Measurements from ENCODE around the gene C8B. TPM values are rescaled to one million over a fixed set of nuclear protein-coding genes. Genes with fewer than 3 reads are reported as not detected.

Gene C8B
- polyA plus RNA-seq, 1 donor from 2014 or later, result not detected

- Histone ChIP-seq H3K27me3 (ENCODE audit: insufficient read depth, low read depth, low read length) (no peaks in the 10 kb centered on the region), H3K79me2 (replicated peaks; ENCODE audit: insufficient read depth, low read length) (no peaks in the 10 kb centered on the region), H3K9me3 (ENCODE audit: low read length) (no peaks in the 10 kb centered on the region), H4K20me1 (ENCODE audit: insufficient read depth) (no peaks in the 10 kb centered on the region), H3K9ac (ENCODE audit: low read length) (no peak overlapping the region), H3K4me3 (ENCODE audit: low read length) (no peak overlapping the region), H3K4me2 (ENCODE audit: low read length) (no peak overlapping the region), H3K36me3 (ENCODE audit: insufficient read depth, low read length) (no peaks in the 10 kb centered on the region), H3K27ac (ENCODE audit: low read length) (no peak overlapping the region), H3F3A (ENCODE audit: insufficient read depth, low read length, poor library complexity, severe bottlenecking) (no peaks in the 10 kb centered on the region), H3K9me2 (ENCODE audit: insufficient read depth, low read length) (no peaks in the 10 kb centered on the region), H2AFZ (ENCODE audit: low read depth, low read length) (no peak overlapping the region)
- no peak for TF ChIP-seq REST (IDR thresholded peaks at IDR 0.05; ENCODE audit: borderline replicate concordance)
- TF ChIP-seq SMC3 (conservative IDR thresholded peaks at IDR 0.05; ENCODE audit: poor library complexity), result no peak
- no peak for TF ChIP-seq CTCF (IDR thresholded peaks at IDR 0.05; ENCODE audit: poor library complexity, severe bottlenecking)
Measured at GRCh38 chr1:56978819-56979218, 13.0 kb upstream of the C8B start.

DNA sequence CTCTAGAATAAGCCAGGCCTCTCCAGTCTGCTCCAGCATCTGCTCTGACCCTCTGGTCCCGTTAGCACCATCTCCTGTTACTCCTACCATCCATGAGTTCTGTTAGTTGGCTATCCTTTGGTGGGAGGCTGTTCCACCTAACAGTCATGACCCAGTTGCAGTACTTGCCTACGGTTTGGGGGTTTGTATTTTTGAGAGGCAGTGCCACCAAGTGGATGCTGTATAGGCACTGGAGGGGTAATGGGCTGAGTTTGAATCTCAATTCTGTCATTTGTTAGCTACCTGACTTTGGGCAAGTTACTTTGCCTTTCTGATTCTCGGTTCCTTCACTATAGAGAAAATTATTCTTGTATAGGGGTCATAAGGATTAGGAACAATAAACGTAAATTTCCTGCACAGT lies 12.1 kb upstream of the C8B start:
- Histone ChIP-seq H3K4me2 (ENCODE audit: low read length) (no peak overlapping the region), H3K36me3 (ENCODE audit: insufficient read depth, low read length) (no peaks in the 10 kb centered on the region), H3K9me3 (ENCODE audit: low read length) (no peaks in the 10 kb centered on the region), H3K9me2 (ENCODE audit: insufficient read depth, low read length) (no peaks in the 10 kb centered on the region), H3K27ac (ENCODE audit: low read length) (no peak overlapping the region), H3K27me3 (ENCODE audit: insufficient read depth, low read depth, low read length) (no peaks in the 10 kb centered on the region), H3K9ac (ENCODE audit: low read length) (no peak overlapping the region), H3K79me2 (replicated peaks; ENCODE audit: insufficient read depth, low read length) (no peaks in the 10 kb centered on the region), H2AFZ (ENCODE audit: low read depth, low read length) (no peak overlapping the region), H3K4me3 (ENCODE audit: low read length) (no peak overlapping the region), H3F3A (ENCODE audit: insufficient read depth, low read length, poor library complexity, severe bottlenecking) (no peaks in the 10 kb centered on the region), H4K20me1 (ENCODE audit: insufficient read depth) (no peaks in the 10 kb centered on the region)
- TF ChIP-seq SMC3 (conservative IDR thresholded peaks at IDR 0.05; ENCODE audit: poor library complexity) (no peak), RAD21 (conservative IDR thresholded peaks at IDR 0.05) (no peak), MXI1 (conservative IDR thresholded peaks at IDR 0.05; ENCODE audit: poor library complexity, severe bottlenecking) (no peak), POLR2AphosphoS5 (IDR thresholded peaks at IDR 0.05) (no peak), TAF1 (IDR thresholded peaks at IDR 0.05; ENCODE audit: low read depth) (no peak), REST (IDR thresholded peaks at IDR 0.05; ENCODE audit: borderline replicate concordance) (no peak), EZH2 (IDR thresholded peaks at IDR 0.05; ENCODE audit: borderline replicate concordance, insufficient read depth, low read length, poor library complexity, severe bottlenecking) (no peak), EP300 (conservative IDR thresholded peaks at IDR 0.05; ENCODE audit: poor library complexity, severe bottlenecking) (no peak)
